GM18951 (cell line): ENCODE measurements around the gene CHRNA7.

Experiments used
- POLR2A ChIP-seq: IDR thresholded peaks from 4 replicates; pipeline ENCODE4 v1.6.1; 2011; ENCODE audit warnings: mild to moderate bottlenecking; ENCODE audit not compliant: insufficient read length, insufficient read depth; ENCODE audit errors: extremely low read depth
- in situ Hi-C: fragments of 300-500 bp; cut with MboI; formaldehyde crosslinking; loops from one replicate; pipeline ENCODE4 v1.12.0; 2022; ENCODE audit warnings: low sequenced_read_pairs, mixed read lengths, inconsistent platforms; ENCODE audit not compliant: unreplicated experiment

The CHRNA7 gene

DNA sequence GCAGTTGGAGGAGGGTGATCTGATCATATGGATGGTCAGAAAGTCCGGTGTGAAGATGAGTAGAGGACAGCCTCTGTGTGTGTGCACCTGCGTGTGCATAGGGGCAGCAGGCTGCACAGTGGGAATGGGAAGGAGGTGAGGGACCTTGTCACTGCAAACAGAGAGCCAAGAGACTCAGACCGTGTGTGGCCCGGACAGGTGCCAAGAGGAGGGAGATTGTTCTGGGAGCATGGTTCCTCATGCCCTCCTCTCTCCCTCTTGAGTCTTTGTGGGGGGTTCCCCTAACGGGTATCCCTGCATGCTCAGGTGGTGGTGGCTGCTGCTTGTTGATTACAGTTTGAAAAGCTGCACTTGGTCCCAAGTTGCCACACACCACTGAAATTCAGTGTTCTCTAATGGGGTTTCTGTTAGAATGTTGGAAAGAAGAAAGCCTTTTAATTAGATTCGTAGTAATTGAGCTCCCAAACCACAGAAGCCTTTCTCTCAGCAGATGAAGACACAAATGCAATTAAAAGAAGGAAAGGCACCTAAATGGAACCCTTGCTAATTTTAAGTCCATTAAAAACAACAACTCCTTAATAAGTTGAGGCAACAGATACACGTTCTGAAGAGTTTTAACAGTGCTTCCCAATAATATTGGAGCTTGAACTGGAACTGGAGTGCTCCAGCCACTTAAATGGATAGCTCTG, 68.9 kb downstream of the CHRNA7 start:
- TF ChIP-seq POLR2A, result no peak
- in situ Hi-C loops, result no loop called here

DNA sequence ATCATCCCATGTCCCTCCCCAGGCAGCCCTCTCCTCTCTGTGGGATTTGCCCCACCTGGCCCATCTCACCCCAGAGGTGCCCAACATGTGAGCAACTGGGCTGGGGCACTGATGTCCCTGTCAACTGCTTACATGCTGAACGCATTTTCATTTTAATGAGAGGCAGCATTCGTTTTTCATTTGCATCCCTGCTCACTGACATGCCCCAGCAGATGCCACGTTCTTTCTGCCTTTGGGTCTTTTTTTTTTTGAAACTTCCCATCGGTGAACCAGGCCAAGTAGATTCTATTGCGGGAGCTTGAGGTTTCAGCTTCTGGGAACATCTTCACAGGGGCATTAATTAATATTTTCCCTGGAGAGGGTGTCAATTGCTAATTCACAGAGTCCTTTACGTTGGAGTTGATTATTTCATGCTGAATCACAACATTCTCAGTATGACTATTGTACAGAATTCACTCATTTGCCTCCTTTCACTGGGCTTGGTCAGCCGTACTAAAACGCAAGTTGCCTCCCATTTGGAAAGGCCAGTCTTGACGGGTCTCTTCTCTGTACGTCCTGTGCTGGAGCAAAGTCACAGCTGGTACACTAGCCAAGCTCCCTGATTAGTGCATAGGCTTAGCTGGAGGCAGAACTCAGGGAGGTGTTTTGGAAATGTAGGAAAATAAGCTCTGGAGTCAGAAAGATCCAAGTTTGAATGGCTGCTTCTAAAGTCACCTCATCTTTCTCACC, 69.8 kb downstream of the CHRNA7 start:
- in situ Hi-C loops, result no loop called here
- no peak for TF ChIP-seq POLR2A

DNA sequence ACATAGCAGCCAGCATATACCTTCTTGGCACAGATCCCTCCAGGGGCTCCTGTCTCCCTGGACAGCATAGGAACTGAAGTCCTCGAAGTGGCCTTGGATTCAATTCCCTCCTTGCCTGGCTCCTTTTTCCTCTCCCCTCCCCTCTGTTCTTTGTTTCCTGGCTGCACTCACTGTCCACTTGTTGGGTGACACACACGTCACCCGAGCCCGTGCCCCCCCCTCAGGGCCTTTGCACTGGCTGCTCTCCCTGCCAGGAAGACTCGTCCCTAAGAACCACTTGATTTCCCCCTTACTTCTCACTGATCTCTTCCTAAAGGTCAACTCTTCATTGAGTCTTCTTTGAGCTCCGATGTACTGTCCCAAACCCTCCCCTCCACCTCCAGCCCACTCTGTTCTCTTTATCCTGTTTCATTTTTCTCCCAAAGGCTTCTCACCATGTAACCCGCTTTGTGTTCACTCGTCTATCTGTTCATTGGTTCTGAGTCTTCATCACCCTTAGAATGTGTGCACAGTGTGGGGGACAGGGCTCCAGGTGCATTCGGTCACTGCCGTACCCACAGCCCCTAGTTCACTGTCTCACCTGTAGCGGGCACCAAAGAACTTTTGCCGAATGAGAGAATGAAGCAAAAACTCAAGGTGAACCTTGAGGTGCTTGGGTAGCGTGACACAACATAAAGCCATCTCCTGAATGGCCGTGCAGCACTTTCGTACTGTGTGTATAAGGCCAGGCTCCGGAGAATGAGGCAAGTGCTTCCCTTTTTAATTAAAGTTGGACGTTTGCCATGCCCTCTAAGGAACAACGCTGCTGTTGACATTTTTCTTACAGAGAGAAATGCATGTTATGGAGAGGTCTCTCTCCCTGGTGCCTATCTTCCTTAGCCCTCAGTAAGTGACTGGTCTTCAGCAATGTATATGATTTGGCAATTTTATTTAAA, 74.0 kb downstream of the CHRNA7 start:
- in situ Hi-C loops, result no loop called here
- TF ChIP-seq POLR2A, result no peak

DNA sequence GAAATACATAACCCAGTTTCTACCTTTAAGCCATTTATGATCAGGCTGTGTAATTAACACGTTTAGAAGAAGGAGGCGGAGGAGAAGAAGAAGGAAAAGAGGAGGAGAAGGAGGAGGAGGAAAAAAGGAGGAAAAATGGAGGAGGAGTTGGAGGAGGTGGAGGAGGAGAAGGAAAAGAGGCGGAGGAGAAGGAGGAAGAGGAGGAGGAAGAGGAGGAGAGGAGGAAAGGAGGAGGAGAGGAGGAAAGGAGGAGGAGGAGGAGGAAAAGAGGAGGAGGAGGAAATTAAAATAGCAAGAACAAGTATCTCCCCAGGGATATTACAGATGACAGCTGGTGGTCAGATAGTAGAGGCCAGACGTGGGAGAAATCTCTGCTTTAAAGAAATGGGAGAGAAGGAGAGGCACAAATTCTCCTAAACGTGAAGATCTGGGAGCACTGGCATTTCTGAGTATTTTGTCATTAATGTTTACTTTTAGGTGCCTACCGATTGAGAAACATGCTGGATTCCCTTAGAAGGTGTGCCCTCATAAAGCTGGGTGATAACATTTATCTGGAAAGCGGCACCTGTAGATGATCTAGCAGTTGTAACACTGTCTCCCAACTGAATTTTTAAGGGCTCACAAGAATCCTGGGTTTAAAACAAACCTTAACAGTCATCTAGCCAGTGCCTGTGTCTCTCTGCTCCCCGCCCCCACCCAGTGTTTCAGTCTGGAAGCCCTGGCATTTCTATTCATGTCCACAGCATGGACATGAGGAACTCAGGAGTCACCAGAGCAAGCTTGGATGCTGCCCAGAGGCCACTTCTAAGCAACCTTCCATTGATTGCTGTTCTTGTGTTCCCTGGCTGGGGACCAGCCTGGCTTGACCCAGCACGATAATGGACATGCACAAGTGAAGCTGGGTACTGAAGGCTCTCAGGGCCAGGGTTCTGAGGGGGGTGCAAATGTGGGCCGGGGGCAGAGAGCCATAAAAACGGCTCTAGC, 75.2 kb downstream of the CHRNA7 start:
- in situ Hi-C loops, result no loop called here
- TF ChIP-seq POLR2A, result no peak

DNA sequence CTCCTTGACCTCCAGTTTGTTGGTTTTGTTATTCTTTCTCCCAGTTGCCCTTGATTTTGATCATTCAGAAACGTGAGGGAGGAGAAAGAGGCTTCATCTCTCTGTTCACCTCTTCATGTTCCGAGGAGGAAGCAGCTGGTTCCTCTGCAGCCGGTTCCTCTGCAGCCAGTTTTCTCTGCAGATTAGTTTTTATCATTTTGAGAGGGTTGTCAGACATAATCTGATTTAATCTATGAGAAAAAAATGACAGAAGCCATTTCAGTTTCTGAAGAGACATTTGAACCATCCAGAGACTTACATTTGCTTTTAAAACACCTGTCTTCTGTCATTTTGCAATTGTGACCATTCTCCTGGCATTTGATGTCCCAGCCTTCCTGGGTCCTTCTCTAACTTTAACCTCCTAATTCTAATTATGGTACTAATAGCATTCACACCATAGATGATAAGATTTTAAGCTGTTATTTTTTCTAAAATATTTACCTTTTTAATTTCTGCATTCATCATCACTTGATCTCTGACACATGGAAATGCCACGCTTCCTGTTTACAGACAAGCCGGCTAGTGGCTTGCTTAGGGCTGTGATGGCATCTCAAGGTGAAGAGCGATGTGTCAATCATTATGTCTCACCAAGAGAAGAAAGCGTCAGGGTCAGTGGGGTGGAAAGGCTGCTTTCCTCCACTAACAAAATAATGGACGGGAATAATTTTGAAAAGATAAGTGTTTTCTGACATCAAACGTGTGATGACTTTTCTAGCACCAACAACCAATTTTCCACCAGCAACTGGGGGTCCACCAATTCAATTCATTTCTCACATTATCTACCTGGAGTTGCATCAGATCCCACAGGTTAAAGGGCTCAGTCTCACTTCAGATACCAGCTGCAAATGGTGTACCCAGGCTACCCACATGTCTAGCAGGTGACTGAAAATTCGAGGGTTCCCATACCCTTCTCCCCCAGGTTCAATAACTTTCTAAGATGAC, 76.4 kb downstream of the CHRNA7 start:
- in situ Hi-C loops, result no loop called here
- no peak for TF ChIP-seq POLR2A

DNA sequence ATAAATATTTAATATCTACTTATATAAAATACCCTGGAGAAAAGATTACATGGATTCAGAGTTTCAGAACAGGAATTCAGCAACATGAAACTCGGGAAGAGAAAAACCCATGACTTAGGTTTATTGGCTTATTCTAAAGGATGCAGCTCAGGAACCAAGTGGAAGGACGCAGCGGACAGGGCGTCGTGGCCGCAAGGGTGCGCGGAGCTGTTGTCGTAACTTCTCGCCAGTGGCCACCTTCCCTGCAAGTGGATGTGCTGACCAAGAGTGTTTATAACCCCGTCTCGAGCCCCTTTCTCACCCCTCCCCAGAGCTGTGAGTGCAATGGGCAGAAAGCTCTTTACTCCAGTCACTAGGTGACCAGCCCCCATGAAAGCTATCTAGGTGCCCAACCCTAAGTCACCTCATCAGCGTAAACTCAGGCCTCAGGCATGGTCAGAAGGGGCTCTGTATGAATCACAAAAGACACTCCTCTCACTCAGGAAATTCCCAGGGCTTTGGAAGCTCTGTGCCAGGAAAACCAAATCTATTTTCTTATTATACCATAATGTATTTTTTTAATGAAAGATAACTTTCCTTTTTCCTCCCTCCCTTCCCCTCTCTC, 77.3 kb downstream of the CHRNA7 start:
- in situ Hi-C loops, result no loop called here
- TF ChIP-seq POLR2A, result no peak

DNA sequence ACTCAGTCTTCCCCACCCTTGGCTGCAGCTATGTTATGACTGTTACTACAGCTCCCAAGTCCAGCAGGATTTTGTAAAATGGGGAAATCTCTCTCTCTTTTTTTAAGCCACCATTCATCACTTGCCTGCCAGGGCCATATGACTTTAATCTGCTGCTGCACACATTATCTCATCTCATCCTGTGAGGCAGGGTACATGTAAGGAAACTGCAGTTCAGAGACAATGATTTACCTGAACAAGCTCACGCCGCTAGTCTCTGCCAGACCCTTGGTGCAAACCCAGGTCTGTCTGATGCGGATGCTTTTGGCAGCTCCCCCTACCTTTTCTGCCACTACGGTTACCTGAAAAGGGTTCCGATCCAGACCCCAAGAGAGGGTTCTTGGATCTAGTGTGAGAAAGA, 78.3 kb downstream of the CHRNA7 start:
- TF ChIP-seq POLR2A, result no peak
- in situ Hi-C loops, result no loop called here

DNA sequence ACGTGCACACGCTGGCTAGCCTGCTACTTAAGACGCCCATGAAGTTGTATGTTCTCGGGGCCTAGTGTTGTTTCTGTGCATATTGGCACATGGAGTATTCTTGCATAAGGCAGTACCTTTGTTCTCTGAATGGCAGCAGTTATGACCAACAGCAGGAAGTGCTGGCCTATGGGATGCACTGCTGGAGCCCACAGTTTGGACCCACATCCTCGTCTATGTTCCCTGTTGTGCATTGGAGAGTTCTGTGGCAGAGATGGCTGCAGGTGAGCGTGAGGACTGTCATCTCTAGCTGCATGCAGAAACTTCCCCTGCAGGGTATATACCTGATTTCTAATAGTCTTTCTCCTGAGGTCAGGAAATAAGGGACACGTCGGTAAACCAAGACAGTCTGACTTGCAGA, 81.8 kb downstream of the CHRNA7 start:
- in situ Hi-C loops, result no loop called here
- TF ChIP-seq POLR2A, result no peak

DNA sequence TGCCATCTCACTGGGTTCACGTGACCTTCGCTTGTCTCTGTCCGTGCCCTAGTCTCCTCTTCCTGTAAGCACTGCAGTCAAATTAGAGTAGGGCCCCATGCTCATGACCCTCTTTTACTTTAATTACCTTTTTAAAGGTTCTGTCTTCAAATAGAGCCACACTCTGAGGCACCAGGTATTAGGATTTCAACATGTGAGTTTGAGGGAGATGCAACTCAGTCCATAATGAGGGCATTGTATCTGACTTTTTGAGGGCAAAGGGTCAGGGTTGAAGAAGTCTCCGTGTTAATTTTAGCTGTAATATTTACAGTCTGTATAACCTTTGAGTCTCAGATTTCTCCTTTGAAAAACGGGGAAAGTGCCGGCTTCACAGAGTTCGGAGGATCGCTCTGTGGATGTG, 82.9 kb downstream of the CHRNA7 start:
- in situ Hi-C loops, result no loop called here
- TF ChIP-seq POLR2A, result no peak

DNA sequence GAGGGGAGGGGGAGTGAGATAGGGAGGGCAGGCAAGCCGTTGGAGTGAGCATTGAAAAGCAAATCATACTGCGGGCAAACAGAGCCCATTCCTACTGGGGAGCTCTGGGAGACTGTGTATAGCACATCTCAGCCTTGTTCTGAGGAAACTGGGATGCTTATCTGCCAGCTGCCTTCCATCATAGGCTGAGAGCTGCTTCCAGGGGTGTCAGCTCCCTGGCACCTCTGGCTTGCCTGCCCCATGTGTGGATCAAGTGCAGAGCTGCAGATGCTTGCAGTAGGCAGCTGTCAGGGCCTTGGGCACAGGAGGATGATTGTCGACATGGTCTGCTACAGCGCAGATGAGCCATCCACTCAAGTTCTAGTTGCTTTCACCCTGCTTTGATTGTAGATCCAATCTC, 86.8 kb downstream of the CHRNA7 start:
- in situ Hi-C loops, result no loop called here
- TF ChIP-seq POLR2A, result no peak

DNA sequence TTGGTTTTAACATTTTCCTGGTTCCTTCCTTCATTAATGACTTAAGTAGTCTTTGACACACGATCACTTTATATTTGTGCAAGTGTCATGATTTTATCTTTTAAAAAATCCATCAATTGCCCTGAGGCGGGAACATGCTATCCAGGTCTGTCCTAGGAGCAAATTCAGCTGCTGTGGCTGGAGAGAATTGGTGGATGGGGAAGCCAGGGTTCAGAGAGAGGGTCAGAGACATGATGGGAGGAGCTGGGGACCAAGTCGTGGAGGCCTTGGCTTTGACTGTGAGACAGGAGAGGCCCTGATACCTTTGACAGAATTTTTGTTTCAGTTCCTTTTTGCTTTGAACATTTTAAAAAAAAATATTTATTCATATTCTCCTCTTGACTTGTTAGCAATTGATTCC, 89.0 kb downstream of the CHRNA7 start:
- no peak for TF ChIP-seq POLR2A
- in situ Hi-C loops, result no loop called here
